ENCODE results near the gene CDKN2AIP. TPM values are rescaled to one million over a fixed set of nuclear protein-coding genes. Genes with fewer than 3 reads are reported as not detected.

CDKN2AIP gene
- total RNA-seq, 2 experiments from 2014 or later = 26.4 to 26.6 TPM

DNA sequence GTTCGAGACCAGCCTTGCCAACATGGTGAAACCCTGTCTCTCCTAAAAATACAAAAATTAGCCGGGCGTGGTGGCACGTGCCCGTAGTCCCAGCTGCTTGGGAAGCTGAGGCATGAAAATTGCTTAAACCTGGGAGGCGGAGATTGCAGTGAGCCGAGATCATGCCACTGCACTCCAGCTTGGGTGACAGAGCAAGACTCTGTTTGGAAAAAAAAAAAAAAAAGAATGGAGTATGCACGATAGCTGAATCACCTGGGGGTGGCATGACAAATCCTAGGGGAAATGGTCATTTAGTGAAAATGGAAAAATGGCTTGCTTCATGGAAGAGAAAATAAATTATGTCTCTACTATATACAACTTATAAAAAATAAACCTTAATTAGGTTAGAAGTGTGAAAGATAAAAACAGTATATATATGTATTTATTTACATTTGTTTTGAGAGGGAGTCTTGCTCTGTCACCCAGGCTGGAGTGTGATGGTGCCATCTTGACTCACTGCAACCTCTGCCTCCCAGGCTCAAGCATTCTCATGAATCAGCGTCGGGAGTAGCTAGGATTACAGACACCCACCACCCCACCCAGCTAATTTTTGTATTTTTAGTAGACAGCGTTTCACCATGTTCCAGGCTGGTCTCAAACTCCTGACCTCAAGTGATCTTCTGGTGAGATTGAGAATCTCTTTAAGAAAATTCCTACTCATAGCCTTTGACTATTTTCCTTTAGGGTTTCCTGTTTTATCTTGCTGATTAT is 41.1 kb downstream of the CDKN2AIP start:
- ChIA-PET CTCF (no interaction called here), POLR2A (no interaction called here)
- Mint-ChIP-seq H3K27me3 (no peaks in the 10 kb centered on the region), H3K4me1 (ENCODE audit: low read depth) (no peaks in the 10 kb centered on the region), H3K27ac (no peak overlapping the region), H3K36me3 (ENCODE audit: low read depth) (peaks cover 2% of the 10 kb centered on the region), H3K9me3 (no peaks in the 10 kb centered on the region), H3K4me3 (no peak overlapping the region)
- intact Hi-C loops (cut with micrococcal nuclease) = no loop called here
- TF ChIP-seq, protein P1, sequence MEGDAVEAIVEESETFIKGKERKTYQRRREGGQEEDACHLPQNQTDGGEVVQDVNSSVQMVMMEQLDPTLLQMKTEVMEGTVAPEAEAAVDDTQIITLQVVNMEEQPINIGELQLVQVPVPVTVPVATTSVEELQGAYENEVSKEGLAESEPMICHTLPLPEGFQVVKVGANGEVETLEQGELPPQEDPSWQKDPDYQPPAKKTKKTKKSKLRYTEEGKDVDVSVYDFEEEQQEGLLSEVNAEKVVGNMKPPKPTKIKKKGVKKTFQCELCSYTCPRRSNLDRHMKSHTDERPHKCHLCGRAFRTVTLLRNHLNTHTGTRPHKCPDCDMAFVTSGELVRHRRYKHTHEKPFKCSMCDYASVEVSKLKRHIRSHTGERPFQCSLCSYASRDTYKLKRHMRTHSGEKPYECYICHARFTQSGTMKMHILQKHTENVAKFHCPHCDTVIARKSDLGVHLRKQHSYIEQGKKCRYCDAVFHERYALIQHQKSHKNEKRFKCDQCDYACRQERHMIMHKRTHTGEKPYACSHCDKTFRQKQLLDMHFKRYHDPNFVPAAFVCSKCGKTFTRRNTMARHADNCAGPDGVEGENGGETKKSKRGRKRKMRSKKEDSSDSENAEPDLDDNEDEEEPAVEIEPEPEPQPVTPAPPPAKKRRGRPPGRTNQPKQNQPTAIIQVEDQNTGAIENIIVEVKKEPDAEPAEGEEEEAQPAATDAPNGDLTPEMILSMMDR (IDR thresholded peaks at IDR 0.05) = no peak
- DNase-seq (no peak), ATAC-seq (no peak)

DNA sequence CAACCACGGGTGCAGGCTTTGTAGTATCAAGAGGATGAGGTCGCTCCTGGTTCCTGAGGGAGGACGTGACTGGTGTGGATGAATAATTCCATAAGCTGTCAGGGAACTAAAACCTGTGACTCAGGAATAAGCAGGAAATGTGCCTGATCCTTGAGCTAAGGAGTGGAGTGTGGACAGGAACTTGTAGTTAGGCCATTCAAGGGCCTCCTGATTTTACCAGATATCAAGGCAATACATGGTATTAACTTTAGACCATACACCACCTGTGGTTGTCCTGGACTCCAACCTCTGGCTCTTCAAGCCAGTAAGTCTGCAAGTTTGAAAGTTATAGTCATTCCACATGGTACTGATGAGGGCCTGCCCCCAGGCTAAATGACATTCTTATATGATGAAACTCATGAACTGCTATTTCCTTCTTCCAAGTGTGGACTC is 48.4 kb downstream of the CDKN2AIP start:
- DNase-seq = no peak
- Mint-ChIP-seq H3K4me3 (no peak overlapping the region), H3K4me1 (ENCODE audit: low read depth) (no peaks in the 10 kb centered on the region), H3K9me3 (peaks cover 5% of the 10 kb centered on the region), H3K27me3 (no peaks in the 10 kb centered on the region), H3K27ac (no peak overlapping the region), H3K36me3 (ENCODE audit: low read depth) (peaks cover 11% of the 10 kb centered on the region)
- TF ChIP-seq, protein P1 (IDR thresholded peaks at IDR 0.05) = no peak
- POLR2A ChIA-PET = no interaction called here
- ATAC-seq = no peak
- CTCF ChIA-PET = no interaction called here
- intact Hi-C loops (cut with micrococcal nuclease) = no loop called here

DNA sequence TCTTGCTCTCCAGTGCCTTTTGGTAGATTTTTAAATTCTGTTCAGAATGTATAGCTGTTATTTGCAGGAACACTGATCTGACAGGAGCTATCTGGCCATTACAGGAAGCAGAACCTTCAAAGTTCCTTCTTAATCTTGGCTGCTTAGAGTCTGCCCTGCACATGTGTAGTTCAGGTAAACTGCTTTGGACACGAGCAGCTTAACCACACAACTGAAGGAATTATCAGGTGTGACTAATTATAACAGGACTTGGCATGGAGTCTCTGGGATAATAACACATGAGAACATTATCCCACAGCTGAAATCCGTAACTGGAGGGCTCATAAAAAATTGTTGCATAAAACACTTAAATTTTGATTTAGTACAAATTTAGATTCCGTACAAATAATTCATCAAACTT is 48.8 kb downstream of the CDKN2AIP start:
- no peak overlapping the region for H3K27ac Mint-ChIP-seq
- POLR2A ChIA-PET = no interaction called here
- H3K9me3 Mint-ChIP-seq = peaks cover 5% of the 10 kb centered on the region
- no peaks in the 10 kb centered on the region for H3K27me3 Mint-ChIP-seq
- DNase-seq = no peak
- intact Hi-C loops (cut with micrococcal nuclease) = no loop called here
- CTCF ChIA-PET = no interaction called here
- TF ChIP-seq, protein P1 (IDR thresholded peaks at IDR 0.05) = no peak
- peaks cover 11% of the 10 kb centered on the region for H3K36me3 Mint-ChIP-seq (ENCODE audit: low read depth)
- no peak for ATAC-seq
- H3K4me1 Mint-ChIP-seq (ENCODE audit: low read depth) = no peaks in the 10 kb centered on the region
- no peak overlapping the region for H3K4me3 Mint-ChIP-seq

DNA sequence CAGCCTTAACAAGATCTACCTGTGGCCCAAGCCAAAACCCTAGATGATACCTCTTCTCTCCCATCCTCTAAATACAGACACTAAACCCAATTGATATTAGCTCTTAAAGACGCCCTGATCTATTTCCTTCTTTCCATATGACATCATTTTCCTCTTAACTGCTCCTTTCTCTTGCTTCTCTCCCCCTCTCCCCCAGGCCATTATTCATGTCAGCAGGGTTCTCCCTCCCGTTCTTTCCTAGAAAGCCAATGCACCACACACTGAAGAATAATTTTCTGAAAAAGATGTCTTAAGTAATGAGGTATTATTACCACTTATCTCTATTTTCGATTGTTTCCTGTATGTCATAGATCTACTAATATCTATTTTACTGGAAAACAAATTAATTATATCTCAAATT is 50.7 kb downstream of the CDKN2AIP start:
- ChIA-PET CTCF (interaction anchor here (1.1 kb wide), 1 partner anchor 167 kb away, joined by 3 read pairs; no protein-coding TSS in a partner anchor), POLR2A (interaction anchor here (0.7 to 2.0 kb wide), 3 partner anchors 9 to 30 kb away, joined by 3 to 7 read pairs (median 3); no protein-coding TSS in a partner anchor)
- peaks cover 11% of the 10 kb centered on the region for H3K36me3 Mint-ChIP-seq (ENCODE audit: low read depth)
- no peak for DNase-seq
- no peak for ATAC-seq
- H3K4me3 Mint-ChIP-seq = no peak overlapping the region
- TF ChIP-seq, protein P1 (IDR thresholded peaks at IDR 0.05) = no peak
- peaks cover 5% of the 10 kb centered on the region for H3K9me3 Mint-ChIP-seq
- H3K27ac Mint-ChIP-seq = no peak overlapping the region
- no peaks in the 10 kb centered on the region for H3K27me3 Mint-ChIP-seq
- peaks cover 9% of the 10 kb centered on the region for H3K4me1 Mint-ChIP-seq (ENCODE audit: low read depth)
- intact Hi-C loops (cut with micrococcal nuclease) = no loop called here

Other genes starting within 250 kb of the CDKN2AIP start
- gene CLDN22, start 124.4 kb upstream of the CDKN2AIP start, total RNA-seq = not detected
- gene CLDN24, start 122.2 kb upstream of the CDKN2AIP start, total RNA-seq = not detected
- gene ING2, start 60.4 kb downstream of the CDKN2AIP start, total RNA-seq = 10 to 100 TPM; 18.2 to 21.0 TPM
- gene RWDD4, start 214.5 kb downstream of the CDKN2AIP start, total RNA-seq = 10 to 100 TPM; 19.4 to 20.9 TPM
- gene TRAPPC11, start 214.7 kb downstream of the CDKN2AIP start, total RNA-seq = 10 to 100 TPM; 28.5 to 32.2 TPM